MCF 10A (cell line): ENCODE data around the gene CMC2. TPM values are rescaled to one million over a fixed set of nuclear protein-coding genes. Genes with fewer than 3 reads are reported as not detected.

Experiments
- BruUV-seq: library from RNA; stranded (reverse); fragments of 400-500 nt; replicated peaks from 2 replicates; lab custom pipeline; 2021; lab: Mats Ljungman, UMichigan
- CTCF ChIA-PET: fragments of 300-600 bp; sonication (Branson Sonifier 250); formaldehyde crosslinking; extraction: SDS; loops from one replicate; lab custom pipeline; 2021; ENCODE audit warnings: antibody characterized with exemption, inconsistent platforms; lab: Yijun Ruan, JAX
- POLR2A ChIA-PET: fragments of 300-600, 350-650 bp; sonication (Branson Sonifier 250); formaldehyde crosslinking; extraction: SDS; loops from one replicate; lab custom pipeline; 2020; ENCODE audit warnings: antibody characterized with exemption, inconsistent platforms; lab: Yijun Ruan, JAX
- DNase-seq: peaks from one replicate; pipeline ENCODE4 v3.0.0-alpha.2; 2018; ENCODE audit not compliant: unreplicated experiment
- H3K27ac Mint-ChIP-seq: one replicate; pipeline ENCODE4 v1.8.0; 2022; ENCODE audit warnings: mild to moderate bottlenecking, low read depth, mixed read lengths; ENCODE audit not compliant: unreplicated experiment
- H3K27me3 Mint-ChIP-seq: one replicate; pipeline ENCODE4 v1.8.0; 2022; ENCODE audit warnings: mixed read lengths; ENCODE audit not compliant: insufficient read depth, unreplicated experiment
- H3K36me3 Mint-ChIP-seq: one replicate; pipeline ENCODE4 v1.8.0; 2022; ENCODE audit warnings: mild to moderate bottlenecking, moderate library complexity, mixed read lengths; ENCODE audit not compliant: insufficient read depth, unreplicated experiment
- H3K4me1 Mint-ChIP-seq: one replicate; pipeline ENCODE4 v1.8.0; 2022; ENCODE audit warnings: mixed read lengths; ENCODE audit not compliant: insufficient read depth, unreplicated experiment
- H3K4me3 Mint-ChIP-seq: one replicate; pipeline ENCODE4 v1.8.0; 2022; ENCODE audit warnings: mild to moderate bottlenecking, moderate library complexity, mixed read lengths; ENCODE audit not compliant: unreplicated experiment
- H3K9me3 Mint-ChIP-seq: one replicate; pipeline ENCODE4 v1.8.0; 2022; ENCODE audit warnings: mixed read lengths; ENCODE audit not compliant: unreplicated experiment
- intact Hi-C: fragments of 100-400 bp; cut with micrococcal nuclease; formaldehyde crosslinking; loops from 2 replicates; pipeline ENCODE4 v1.14.1; 2022
- total RNA-seq: library from RNA; stranded (reverse); gene quantifications from 2 replicates; pipeline ENCODE4 v1.2.3, GENCODE V29; 2022
- TF ChIP-seq, protein P1 (sequence below): fragments of 200-600 bp; IDR thresholded peaks from one replicate; pipeline ENCODE4 v1.8.0; 2022; ENCODE audit warnings: antibody characterized with exemption, mild to moderate bottlenecking; ENCODE audit not compliant: unreplicated experiment

The CMC2 gene
- total RNA-seq, 1 experiment from 2014 or later: 102 TPM

- intact Hi-C loops: no loop called here
- Mint-ChIP-seq H3K36me3 (peaks cover 11% of the 10 kb centered on the region), H3K4me3 (peak overlapping the region; percentile 67), H3K4me1 (peaks cover 23% of the 10 kb centered on the region), H3K9me3 (no peaks in the 10 kb centered on the region), H3K27ac (peak overlapping the region; percentile 92), H3K27me3 (no peaks in the 10 kb centered on the region)
- TF ChIP-seq, protein P1, sequence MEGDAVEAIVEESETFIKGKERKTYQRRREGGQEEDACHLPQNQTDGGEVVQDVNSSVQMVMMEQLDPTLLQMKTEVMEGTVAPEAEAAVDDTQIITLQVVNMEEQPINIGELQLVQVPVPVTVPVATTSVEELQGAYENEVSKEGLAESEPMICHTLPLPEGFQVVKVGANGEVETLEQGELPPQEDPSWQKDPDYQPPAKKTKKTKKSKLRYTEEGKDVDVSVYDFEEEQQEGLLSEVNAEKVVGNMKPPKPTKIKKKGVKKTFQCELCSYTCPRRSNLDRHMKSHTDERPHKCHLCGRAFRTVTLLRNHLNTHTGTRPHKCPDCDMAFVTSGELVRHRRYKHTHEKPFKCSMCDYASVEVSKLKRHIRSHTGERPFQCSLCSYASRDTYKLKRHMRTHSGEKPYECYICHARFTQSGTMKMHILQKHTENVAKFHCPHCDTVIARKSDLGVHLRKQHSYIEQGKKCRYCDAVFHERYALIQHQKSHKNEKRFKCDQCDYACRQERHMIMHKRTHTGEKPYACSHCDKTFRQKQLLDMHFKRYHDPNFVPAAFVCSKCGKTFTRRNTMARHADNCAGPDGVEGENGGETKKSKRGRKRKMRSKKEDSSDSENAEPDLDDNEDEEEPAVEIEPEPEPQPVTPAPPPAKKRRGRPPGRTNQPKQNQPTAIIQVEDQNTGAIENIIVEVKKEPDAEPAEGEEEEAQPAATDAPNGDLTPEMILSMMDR: no peak
- POLR2A ChIA-PET: interaction anchor here (0.7 to 3.3 kb wide), 11 partner anchors 9 to 591 kb away, joined by 3 to 64 read pairs (median 3); partner anchors contain the start of genes ATMIN, CENPN, CMC2 and GAN
- CTCF ChIA-PET: interaction anchor here (0.7 to 3.6 kb wide), 6 partner anchors 9 to 44 kb away, joined by 3 to 34 read pairs (median 5); partner anchors contain the start of gene ATMIN
- no TSS peak for BruUV-seq
- DNase-seq: no peak
These were observed 13.9 kb downstream of the CMC2 start for GRCh38 chr16:80992676-80993293.

DNA sequence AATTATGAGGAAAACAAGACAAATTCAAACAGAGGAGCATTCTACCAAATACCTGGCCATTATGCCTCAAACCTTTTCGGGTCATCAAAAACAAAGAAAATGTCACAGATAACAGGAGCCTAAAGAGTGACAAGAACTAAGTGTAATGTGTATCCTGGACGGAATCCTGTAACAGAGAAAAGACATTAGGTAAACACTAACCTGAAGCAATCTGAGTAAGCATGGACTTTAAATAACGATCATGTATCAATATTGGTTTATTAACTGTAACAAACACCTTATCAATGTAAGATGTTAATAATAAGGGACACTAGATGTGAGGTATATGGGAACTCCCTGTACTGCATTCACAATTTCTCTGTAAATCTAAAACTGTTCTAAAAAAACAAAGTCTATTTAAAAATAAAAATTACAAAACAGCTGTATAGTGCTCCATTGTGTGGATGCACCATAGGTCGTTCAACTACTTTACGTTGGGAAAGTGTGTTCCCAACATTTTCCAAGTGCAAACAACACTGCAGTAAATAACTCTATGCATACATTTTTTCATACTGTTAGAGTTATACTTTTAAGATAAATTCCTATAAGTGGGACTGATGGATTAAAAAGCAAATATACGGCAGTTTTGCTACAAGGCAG is 14.8 kb downstream of the CMC2 start:
- CTCF ChIA-PET: interaction anchor here (0.8 to 1.3 kb wide), 4 partner anchors 8 to 45 kb away, joined by 3 read pairs; partner anchors contain the start of gene ATMIN
- TF ChIP-seq, protein P1: no peak
- Mint-ChIP-seq H3K36me3 (peaks cover 17% of the 10 kb centered on the region), H3K27ac (no peak overlapping the region), H3K4me3 (no peak overlapping the region), H3K4me1 (peaks cover 28% of the 10 kb centered on the region), H3K9me3 (no peaks in the 10 kb centered on the region), H3K27me3 (no peaks in the 10 kb centered on the region)
- no peak for DNase-seq
- intact Hi-C loops: no loop called here
- POLR2A ChIA-PET: interaction anchor here (1.0 to 3.3 kb wide), 2 partner anchors 12 to 44 kb away, joined by 3 to 64 read pairs; partner anchors contain the start of genes ATMIN, CENPN and CMC2
- BruUV-seq: no TSS peak

DNA sequence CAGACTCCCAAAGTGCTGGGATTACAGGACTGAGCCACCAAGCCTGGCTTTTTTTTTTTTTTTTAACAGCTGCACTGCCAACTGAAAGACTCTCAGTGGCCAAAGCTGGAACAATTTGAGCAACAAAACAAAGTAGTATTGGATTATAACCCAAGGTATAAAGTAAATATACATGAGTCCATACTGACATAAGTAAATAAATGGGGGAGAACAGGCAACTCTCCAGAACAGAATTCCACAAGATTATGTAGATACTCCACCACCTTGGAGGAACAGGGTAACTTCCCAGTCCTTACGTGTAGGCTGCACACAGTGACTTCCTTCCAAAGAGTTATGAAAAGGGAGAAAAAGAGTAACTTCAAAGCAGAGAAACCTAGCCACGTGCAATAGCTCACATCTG is 15.7 kb downstream of the CMC2 start:
- H3K9me3 Mint-ChIP-seq: no peaks in the 10 kb centered on the region
- intact Hi-C loops: no loop called here
- TF ChIP-seq, protein P1: no peak
- ChIA-PET POLR2A (no interaction called here), CTCF (interaction anchor here (0.6 to 1.4 kb wide), 5 partner anchors 13 to 46 kb away, joined by 3 to 4 read pairs (median 3); partner anchors contain the start of gene ATMIN)
- peaks cover 35% of the 10 kb centered on the region for H3K4me1 Mint-ChIP-seq
- H3K4me3 Mint-ChIP-seq: no peak overlapping the region
- BruUV-seq: no TSS peak
- DNase-seq: no peak
- peaks cover 17% of the 10 kb centered on the region for H3K36me3 Mint-ChIP-seq
- H3K27ac Mint-ChIP-seq: no peak overlapping the region
- no peaks in the 10 kb centered on the region for H3K27me3 Mint-ChIP-seq

GRCh38 chr16:80990577-80990976 is 16.1 kb downstream of the CMC2 start:
- no peaks in the 10 kb centered on the region for H3K27me3 Mint-ChIP-seq
- no peak for DNase-seq
- ChIA-PET CTCF (interaction anchor here (0.6 to 1.4 kb wide), 2 partner anchors 16 to 40 kb away, joined by 3 to 4 read pairs; no protein-coding TSS in a partner anchor), POLR2A (no interaction called here)
- intact Hi-C loops: no loop called here
- peaks cover 35% of the 10 kb centered on the region for H3K4me1 Mint-ChIP-seq
- H3K36me3 Mint-ChIP-seq: peaks cover 17% of the 10 kb centered on the region
- TF ChIP-seq, protein P1: no peak
- no peak overlapping the region for H3K27ac Mint-ChIP-seq
- no peaks in the 10 kb centered on the region for H3K9me3 Mint-ChIP-seq
- BruUV-seq: no TSS peak
- no peak overlapping the region for H3K4me3 Mint-ChIP-seq
